IMR-90 (cell line): ENCODE data around the gene MYRFL. TPM values are rescaled to one million over a fixed set of nuclear protein-coding genes. Genes with fewer than 3 reads are reported as not detected.

Source experiments
- ATAC-seq: fragments of 200-7000 bp; cut with Tn5 transposase; 2 replicates; pipeline ENCODE4 v1.9.1; 2020; ENCODE audit warnings: low read depth, mild to moderate bottlenecking, moderate library complexity
- BruUV-seq: library from RNA; stranded (reverse); fragments of 400-500 nt; replicated peaks from 2 replicates; lab custom pipeline; 2021; lab: Mats Ljungman, UMichigan
- CTCF ChIA-PET: fragments of 300-600 bp; formaldehyde crosslinking; extraction: SDS; loops from one replicate; lab custom pipeline; 2021; ENCODE audit warnings: antibody characterized with exemption; lab: Yijun Ruan, JAX
- POLR2A ChIA-PET: fragments of 300-600 bp; sonication (Branson Sonifier 250); formaldehyde crosslinking; loops from one replicate; lab custom pipeline; 2022; ENCODE audit warnings: antibody characterized with exemption; ENCODE audit not compliant: unreplicated experiment; lab: Charles Lee
- DNase-seq: peaks from one replicate; pipeline ENCODE4 v3.0.0; 2013
- H2AFZ ChIP-seq: replicated peaks from 2 replicates; pipeline ENCODE3; 2013; ENCODE audit warnings: low read length, mild to moderate bottlenecking; ENCODE audit not compliant: poor library complexity
- H2AK5ac ChIP-seq: 2 replicates; pipeline ENCODE4 v1.6.1; 2013; ENCODE audit warnings: low read depth, low read length, inconsistent platforms
- H2AK9ac ChIP-seq: replicated peaks from 2 replicates; pipeline ENCODE3; 2013; ENCODE audit warnings: mild to moderate bottlenecking, low read depth, low read length, moderate library complexity; ENCODE audit not compliant: poor library complexity
- H2BK120ac ChIP-seq: 2 replicates; pipeline ENCODE4 v1.6.1; 2013; ENCODE audit warnings: low read depth, low read length, inconsistent platforms
- H2BK15ac ChIP-seq: 3 replicates; pipeline ENCODE4 v1.6.1; 2013; ENCODE audit warnings: low read depth, low read length, inconsistent platforms
- H2BK20ac ChIP-seq: 2 replicates; pipeline ENCODE4 v1.6.1; 2013; ENCODE audit warnings: low read depth, mild to moderate bottlenecking, inconsistent platforms, low read length, moderate library complexity
- H2BK5ac ChIP-seq: 2 replicates; pipeline ENCODE4 v1.6.1; 2013; ENCODE audit warnings: mild to moderate bottlenecking, low read depth, low read length, inconsistent platforms; ENCODE audit not compliant: poor library complexity, severe bottlenecking
- H3K14ac ChIP-seq: replicated peaks from 2 replicates; pipeline ENCODE4 v1.6.1; 2013; ENCODE audit warnings: low read depth, low read length, inconsistent platforms
- H3K18ac ChIP-seq: 2 replicates; pipeline ENCODE4 v1.6.1; 2013; ENCODE audit warnings: low read depth, low read length, control low read depth
- H3K23ac ChIP-seq: 2 replicates; pipeline ENCODE4 v1.6.1; 2013; ENCODE audit warnings: low read depth, low read length, inconsistent platforms
- H3K27ac ChIP-seq: 2 replicates; pipeline ENCODE4 v1.5.1; 2013; ENCODE audit warnings: mild to moderate bottlenecking, control low read depth, low read length; ENCODE audit not compliant: insufficient read depth
- H3K27me3 ChIP-seq: 2 replicates; pipeline ENCODE4 v1.6.1; 2013; ENCODE audit warnings: low read length; ENCODE audit not compliant: control insufficient read depth, insufficient read depth
- H3K36me3 ChIP-seq: 2 replicates; pipeline ENCODE4 v1.6.1; 2013; ENCODE audit warnings: low read length, mixed read lengths; ENCODE audit not compliant: control insufficient read depth, insufficient read depth
- H3K4ac ChIP-seq: 2 replicates; pipeline ENCODE4 v1.6.1; 2013; ENCODE audit warnings: low read depth, low read length, inconsistent platforms
- H3K4me1 ChIP-seq: 2 replicates; pipeline ENCODE4 v1.6.1; 2013; ENCODE audit warnings: low read length, mixed read lengths; ENCODE audit not compliant: control insufficient read depth, insufficient read depth
- H3K4me2 ChIP-seq: 2 replicates; pipeline ENCODE4 v1.6.1; 2013; ENCODE audit warnings: low read depth, mild to moderate bottlenecking, control low read depth, low read length, moderate library complexity
- H3K4me3 ChIP-seq: 2 replicates; pipeline ENCODE4 v1.5.1; 2013; ENCODE audit warnings: low read depth, mild to moderate bottlenecking, control low read depth, low read length, moderate library complexity; ENCODE audit not compliant: insufficient read depth
- H3K56ac ChIP-seq: 2 replicates; pipeline ENCODE4 v1.6.1; 2013; ENCODE audit warnings: low read length, inconsistent platforms; ENCODE audit not compliant: insufficient read depth; ENCODE audit errors: extremely low read depth
- H3K79me1 ChIP-seq, 2 experiments: 2 replicates each; pipeline ENCODE4 v1.6.1; 2013; ENCODE audit warnings: low read length in 2 of 2, inconsistent platforms in 1 of 2, low read depth in 1 of 2
- H3K9ac ChIP-seq: 2 replicates; pipeline ENCODE4 v1.6.1; 2013; ENCODE audit warnings: low read depth, low read length, control low read depth
- H3K9me1 ChIP-seq: 2 replicates; pipeline ENCODE4 v1.6.1; 2013; ENCODE audit warnings: low read length, inconsistent platforms; ENCODE audit not compliant: insufficient read depth
- H3K9me3 ChIP-seq: 2 replicates; pipeline ENCODE4 v1.6.1; 2013; ENCODE audit warnings: low read length; ENCODE audit not compliant: control insufficient read depth, insufficient read depth
- H4K20me1 ChIP-seq: 2 replicates; pipeline ENCODE4 v1.6.1; 2013; ENCODE audit warnings: low read length, inconsistent platforms; ENCODE audit not compliant: insufficient read depth
- H4K5ac ChIP-seq: 2 replicates; pipeline ENCODE4 v1.6.1; 2013; ENCODE audit warnings: mild to moderate bottlenecking, low read depth, low read length, control low read depth
- H4K8ac ChIP-seq, 2 experiments: 2 replicates each; pipeline ENCODE4 v1.6.1; 2013; ENCODE audit warnings: low read depth in 2 of 2, low read length in 2 of 2, control low read depth in 1 of 2, inconsistent platforms in 1 of 2
- H4K91ac ChIP-seq: 2 replicates; pipeline ENCODE4 v1.6.1; 2013; ENCODE audit warnings: low read depth, low read length, inconsistent platforms; ENCODE audit not compliant: insufficient read depth
- FOS ChIP-seq: fragments of 150-350 bp; IDR thresholded peaks from 2 replicates; pipeline ENCODE4 v1.6.1; 2016; ENCODE audit warnings: low read depth, low read length
- MAFK ChIP-seq: IDR thresholded peaks from 2 replicates; pipeline ENCODE4 v1.6.1; 2012; ENCODE audit warnings: low read depth, low read length, improper control_type of control experiment
- NFE2L2 ChIP-seq: fragments of 150-350 bp; IDR thresholded peaks from 2 replicates; pipeline ENCODE4 v1.6.1; 2016; ENCODE audit warnings: low read depth, mild to moderate bottlenecking, low read length
- RCOR1 ChIP-seq: IDR thresholded peaks from 2 replicates; pipeline ENCODE4 v1.6.1; 2012; ENCODE audit warnings: mild to moderate bottlenecking, low read length, improper control_type of control experiment; ENCODE audit not compliant: insufficient replicate concordance
- WGBS, 2 experiments: methylation state at CpG; one replicate each; pipeline versions ENCODE4 v1.1.5 to v1.1.7; 2013; ENCODE audit warnings: missing lambda C conversion rate in 2 of 2; ENCODE audit not compliant: insufficient read length in 1 of 2; ENCODE audit errors: extremely low coverage in 2 of 2; 5-methylcytosine and 5-hydroxymethylcytosine counted together
- dilution Hi-C: fragments of 300-500 bp; cut with HindIII; formaldehyde crosslinking; loops from one replicate; pipeline ENCODE4 v1.14.3; 2018; ENCODE audit warnings: low sequenced_read_pairs; ENCODE audit not compliant: unreplicated experiment
- in situ Hi-C: fragments of 300-500 bp; cut with MboI; formaldehyde crosslinking; loops from 3 replicates; pipeline ENCODE4 v1.14.3; 2019; ENCODE audit warnings: low sequenced_read_pairs, inconsistent platforms, mixed read lengths
- intact Hi-C: fragments of 100-400 bp; cut with micrococcal nuclease; formaldehyde crosslinking; loops from 2 replicates; pipeline ENCODE4 v1.10.0; 2022
- polyA plus RNA-seq, 3 experiments: library from polyadenylated mRNA; depleted of rRNA; stranded (reverse); fragments of >200 nt; gene quantifications; 2 replicates each; pipeline ENCODE4 v1.2.3, GENCODE V29; 2012; ENCODE audit warnings: low replicate concordance in 1 of 3
- total RNA-seq: library from RNA; depleted of rRNA; stranded (reverse); fragments of >200 nt; gene quantifications from 2 replicates; pipeline ENCODE4 v1.2.3, GENCODE V29; 2012
- TF ChIP-seq, protein P1 (sequence below): fragments of 150-350 bp; IDR thresholded peaks from 2 replicates; pipeline ENCODE4 v1.6.1; 2016; ENCODE audit warnings: low read depth, mild to moderate bottlenecking, low read length, moderate library complexity, borderline replicate concordance

The MYRFL gene
- total and polyA plus RNA-seq, 2 of the 4 experiments (the other 2 are of a cell fraction): not detected

GRCh38 chr12:69991690-69992288 lies 166.8 kb downstream of the MYRFL start:
- dilution Hi-C loops: no loop called here
- DNase-seq (no peak), ATAC-seq (no peak)
- Histone ChIP-seq H4K91ac (no peak overlapping the region), H3K79me1 (no peaks in the 10 kb centered on the region), H3K23ac (no peak overlapping the region), H2BK15ac (no peak overlapping the region), H3K27ac (no peak overlapping the region), H3K18ac (no peak overlapping the region), H2AK5ac (no peak overlapping the region), H3K9me1 (0 out of 2 replicates have a peak, but pooled peaks cover 4% of the 10 kb centered on the region), H2BK20ac (no peak overlapping the region), H4K20me1 (no peaks in the 10 kb centered on the region), H2BK5ac (no peak overlapping the region), H3K9me3 (no peaks in the 10 kb centered on the region), H3K4me2 (no peak overlapping the region), H2AFZ (peak overlapping the region; percentile 10), H3K4me1 (peaks cover 9% of the 10 kb centered on the region), H4K8ac (no peak overlapping the region), H3K4ac (no peak overlapping the region), H3K9ac (no peak overlapping the region), H3K56ac (no peak overlapping the region), H4K5ac (no peak overlapping the region), H2AK9ac (no peak overlapping the region), H2BK120ac (no peak overlapping the region), H3K27me3 (no peaks in the 10 kb centered on the region), H3K36me3 (no peaks in the 10 kb centered on the region), H3K14ac (no peak overlapping the region), H3K4me3 (no peak overlapping the region)
- in situ Hi-C loops: no loop called here
- CTCF ChIA-PET: no interaction called here
- WGBS, 2 experiments: 37% methylated on average over 2 of the region's 6 CpGs; no CpG with 5 or more reads in 1 of the 2 experiments
- no peak for TF ChIP-seq MAFK
- no peak for TF ChIP-seq RCOR1
- no peak for TF ChIP-seq FOS
- TF ChIP-seq, protein P1, sequence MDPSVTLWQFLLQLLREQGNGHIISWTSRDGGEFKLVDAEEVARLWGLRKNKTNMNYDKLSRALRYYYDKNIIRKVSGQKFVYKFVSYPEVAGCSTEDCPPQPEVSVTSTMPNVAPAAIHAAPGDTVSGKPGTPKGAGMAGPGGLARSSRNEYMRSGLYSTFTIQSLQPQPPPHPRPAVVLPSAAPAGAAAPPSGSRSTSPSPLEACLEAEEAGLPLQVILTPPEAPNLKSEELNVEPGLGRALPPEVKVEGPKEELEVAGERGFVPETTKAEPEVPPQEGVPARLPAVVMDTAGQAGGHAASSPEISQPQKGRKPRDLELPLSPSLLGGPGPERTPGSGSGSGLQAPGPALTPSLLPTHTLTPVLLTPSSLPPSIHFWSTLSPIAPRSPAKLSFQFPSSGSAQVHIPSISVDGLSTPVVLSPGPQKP: no peak
- no peak for TF ChIP-seq NFE2L2
- intact Hi-C loops: no loop called here
- POLR2A ChIA-PET: no interaction called here
- no TSS peak for BruUV-seq
